Measurements from ENCODE around the gene RGS21. TPM values are rescaled to one million over a fixed set of nuclear protein-coding genes. Genes with fewer than 3 reads are reported as not detected.

Gene RGS21
- total and polyA plus RNA-seq, 2 experiments from 2014 or later: not detected

- Histone ChIP-seq H3K27me3 (no peaks in the 10 kb centered on the region), H3K36me3 (no peaks in the 10 kb centered on the region), H3K27ac (no peak overlapping the region), H3K4me1 (ENCODE audit: low read depth) (peaks cover 2% of the 10 kb centered on the region), H3K9me3 (ENCODE audit: low read depth) (no peaks in the 10 kb centered on the region), H3K4me3 (no peak overlapping the region)
- DNase-seq (ENCODE audit: low read depth in 1 of 2, low spot score in 1 of 2): no peak
- TF ChIP-seq CTCF (IDR thresholded peaks at IDR 0.05; ENCODE audit: low read depth, low read length): no peak
Measured at GRCh38 chr1:192395211-192395610, 78.4 kb downstream of the RGS21 start.

- Histone ChIP-seq H3K4me1 (ENCODE audit: low read depth) (peaks cover 2% of the 10 kb centered on the region), H3K9me3 (ENCODE audit: low read depth) (no peaks in the 10 kb centered on the region), H3K36me3 (no peaks in the 10 kb centered on the region), H3K27me3 (no peaks in the 10 kb centered on the region), H3K27ac (no peak overlapping the region), H3K4me3 (no peak overlapping the region)
- TF ChIP-seq CTCF (IDR thresholded peaks at IDR 0.05; ENCODE audit: low read depth, low read length): no peak
- no peak for DNase-seq (ENCODE audit: low read depth in 1 of 2, low spot score in 1 of 2)
Measured at GRCh38 chr1:192395895-192396294, 79.1 kb downstream of the RGS21 start.

GRCh38 chr1:192399161-192399560, 82.4 kb downstream of the RGS21 start:
- no peak for TF ChIP-seq CTCF (IDR thresholded peaks at IDR 0.05; ENCODE audit: low read depth, low read length)
- no peaks in the 10 kb centered on the region for H3K27me3 ChIP-seq
- DNase-seq (ENCODE audit: low read depth in 1 of 2, low spot score in 1 of 2): peak in 1 of 2 donors; percentile 5
- no peaks in the 10 kb centered on the region for H3K9me3 ChIP-seq (ENCODE audit: low read depth)
- no peak overlapping the region for H3K4me3 ChIP-seq
- H3K36me3 ChIP-seq: no peaks in the 10 kb centered on the region
- peaks cover 14% of the 10 kb centered on the region for H3K4me1 ChIP-seq (ENCODE audit: low read depth)
- H3K27ac ChIP-seq: no peak overlapping the region

GRCh38 chr1:192401825-192402224, 85.0 kb downstream of the RGS21 start:
- Histone ChIP-seq H3K9me3 (ENCODE audit: low read depth) (no peaks in the 10 kb centered on the region), H3K4me3 (no peak overlapping the region), H3K36me3 (no peaks in the 10 kb centered on the region), H3K27me3 (no peaks in the 10 kb centered on the region), H3K4me1 (ENCODE audit: low read depth) (peaks cover 14% of the 10 kb centered on the region), H3K27ac (no peak overlapping the region)
- TF ChIP-seq CTCF (IDR thresholded peaks at IDR 0.05; ENCODE audit: low read depth, low read length): no peak
- peak in 1 of 2 donors; percentile 11 for DNase-seq (ENCODE audit: low read depth in 1 of 2, low spot score in 1 of 2)

GRCh38 chr1:192402571-192402970, 85.8 kb downstream of the RGS21 start:
- TF ChIP-seq CTCF (IDR thresholded peaks at IDR 0.05; ENCODE audit: low read depth, low read length): no peak

GRCh38 chr1:192407206-192407605, 90.4 kb downstream of the RGS21 start:
- Histone ChIP-seq H3K4me1 (ENCODE audit: low read depth) (peaks cover 9% of the 10 kb centered on the region), H3K27ac (no peak overlapping the region), H3K27me3 (no peaks in the 10 kb centered on the region), H3K4me3 (no peak overlapping the region), H3K9me3 (ENCODE audit: low read depth) (no peaks in the 10 kb centered on the region), H3K36me3 (no peaks in the 10 kb centered on the region)
- DNase-seq (ENCODE audit: low read depth in 1 of 2, low spot score in 1 of 2): no peak
- TF ChIP-seq CTCF (IDR thresholded peaks at IDR 0.05; ENCODE audit: low read depth, low read length): no peak

More at GRCh38 chr1:192402571-192402970, 85.8 kb downstream of the RGS21 start:
- H3K36me3 ChIP-seq: no peaks in the 10 kb centered on the region
- H3K4me1 ChIP-seq (ENCODE audit: low read depth): peaks cover 14% of the 10 kb centered on the region
- H3K4me3 ChIP-seq: no peak overlapping the region
- peak in 1 of 2 donors; percentile 9 for DNase-seq (ENCODE audit: low read depth in 1 of 2, low spot score in 1 of 2)
- H3K27me3 ChIP-seq: no peaks in the 10 kb centered on the region
- no peaks in the 10 kb centered on the region for H3K9me3 ChIP-seq (ENCODE audit: low read depth)
- H3K27ac ChIP-seq: no peak overlapping the region

Measured in cardiac muscle cell (in vitro differentiated cells and primary cell).